ENCODE results near the gene TMEM178B. TPM values are rescaled to one million over a fixed set of nuclear protein-coding genes. Genes with fewer than 3 reads are reported as not detected.

The TMEM178B gene
- total and polyA plus RNA-seq, 2 of the 13 experiments (the other 11 are each of a cell fraction or from before 2014, with no cell fraction given), result 0.01 to 0.02 TPM

- in situ Hi-C loops (cut with HindIII; ENCODE audit: extremely low pct_ligation_motif_present, low pct_unique_long_range_greater_than_20kb) (no loop called here), intact Hi-C loops (cut with micrococcal nuclease; ENCODE audit: unreplicated experiment) (no loop called here)
- no peak for ATAC-seq
- 0% methylated on average over 1 of the region's 1 CpG for WGBS (ENCODE audit: low lambda C conversion rate)
- H4K20me1 ChIP-seq (ENCODE audit: insufficient read depth, low read length), result no peaks in the 10 kb centered on the region
- no peaks in the 10 kb centered on the region for H3K36me3 ChIP-seq (replicated peaks in 1 of 2; ENCODE audit: control insufficient read depth in 1 of 2, insufficient read depth in 2 of 2, low read length in 2 of 2)
- H3K27ac ChIP-seq (ENCODE audit: extremely low read length, insufficient read depth, low read length), result no peak overlapping the region
- H3K4me3 ChIP-seq (replicated peaks in 1 of 3; ENCODE audit: insufficient read depth in 1 of 3, low read depth in 2 of 3, low read length in 3 of 3), result no peak overlapping the region
- no peak overlapping the region for H2AFZ ChIP-seq (ENCODE audit: low read length)
- CTCF ChIA-PET (ENCODE audit: low intra/inter-chr PET ratio, low total read pairs), result no interaction called here
- H3K4me1 ChIP-seq (ENCODE audit: insufficient read depth, low read length), result no peaks in the 10 kb centered on the region
- no peak for FAIRE-seq
- no peaks in the 10 kb centered on the region for H3K79me2 ChIP-seq (ENCODE audit: insufficient read depth, low read length)
- BruUV-seq (replicated peaks), result no TSS peak
- no peak overlapping the region for H3K4me2 ChIP-seq (ENCODE audit: low read depth, low read length)
- peaks cover 0 to 4% of the 10 kb centered on the region in 2 experiments; a peak in 1 of 5 replicates for H3K27me3 ChIP-seq (ENCODE audit: control insufficient read depth in 1 of 2, insufficient read depth in 2 of 2, low read length in 2 of 2)
- H3K9me3 ChIP-seq (ENCODE audit: low read length), result no peaks in the 10 kb centered on the region
- DNase-seq (ENCODE audit: low spot score), result no peak
- POLR2A ChIA-PET, result no interaction called here
- H3K9ac ChIP-seq (ENCODE audit: insufficient read depth, low read depth, low read length), result no peak overlapping the region
- TF ChIP-seq MIXL1 (CRISPR knock-in tag; IDR thresholded peaks at IDR 0.05), result no peak
- TF ChIP-seq ZNF598 (CRISPR knock-in tag; IDR thresholded peaks at IDR 0.05; ENCODE audit: borderline replicate concordance), result no peak
- TF ChIP-seq HOXA9 (CRISPR knock-in tag; IDR thresholded peaks at IDR 0.05; ENCODE audit: borderline replicate concordance), result no peak
- no peak for TF ChIP-seq HDAC1 (CRISPR knock-in tag; IDR thresholded peaks at IDR 0.05)
These were observed 344.2 kb downstream of the TMEM178B start for GRCh38 chr7:141418066-141418465.

- FAIRE-seq (no peak), ATAC-seq (no peak), DNase-seq (ENCODE audit: low spot score) (no peak)
- Histone ChIP-seq H2AFZ (ENCODE audit: low read length) (no peak overlapping the region), H3K9me3 (ENCODE audit: low read length) (no peaks in the 10 kb centered on the region), H3K36me3 (replicated peaks in 1 of 2; ENCODE audit: control insufficient read depth in 1 of 2, insufficient read depth in 2 of 2, low read length in 2 of 2) (no peaks in the 10 kb centered on the region), H3K4me2 (ENCODE audit: low read depth, low read length) (no peak overlapping the region), H3K79me2 (ENCODE audit: insufficient read depth, low read length) (no peaks in the 10 kb centered on the region), H3K27me3 (ENCODE audit: control insufficient read depth in 1 of 2, insufficient read depth in 2 of 2, low read length in 2 of 2) (no peaks in the 10 kb centered on the region; a peak in 1 of 5 replicates), H3K9ac (ENCODE audit: insufficient read depth, low read depth, low read length) (no peak overlapping the region), H4K20me1 (ENCODE audit: insufficient read depth, low read length) (no peaks in the 10 kb centered on the region), H3K4me1 (ENCODE audit: insufficient read depth, low read length) (no peaks in the 10 kb centered on the region), H3K27ac (ENCODE audit: extremely low read length, insufficient read depth, low read length) (no peak overlapping the region), H3K4me3 (replicated peaks in 1 of 3; ENCODE audit: insufficient read depth in 1 of 3, low read depth in 2 of 3, low read length in 3 of 3) (no peak overlapping the region)
- ChIA-PET POLR2A (no interaction called here), CTCF (ENCODE audit: low intra/inter-chr PET ratio, low total read pairs) (no interaction called here)
- 0% methylated on average over 2 of the region's 2 CpGs for WGBS (ENCODE audit: low lambda C conversion rate)
- intact Hi-C loops (cut with micrococcal nuclease; ENCODE audit: unreplicated experiment), result loop anchor here (5.0 kb wide), 1 partner anchor 1391 kb away; no protein-coding TSS in a partner anchor
- in situ Hi-C loops (cut with HindIII; ENCODE audit: extremely low pct_ligation_motif_present, low pct_unique_long_range_greater_than_20kb), result no loop called here
- BruUV-seq (replicated peaks), result no TSS peak
- TF ChIP-seq ADNP (CRISPR knock-in tag; IDR thresholded peaks at IDR 0.05) (no peak), IRF1 (CRISPR knock-in tag; IDR thresholded peaks at IDR 0.05; ENCODE audit: low read depth) (no peak), ZBTB46 (CRISPR knock-in tag; IDR thresholded peaks at IDR 0.05; ENCODE audit: borderline replicate concordance) (no peak), ZNF33B (CRISPR knock-in tag; IDR thresholded peaks at IDR 0.05) (no peak), ZNF75D (CRISPR knock-in tag; IDR thresholded peaks at IDR 0.05; ENCODE audit: borderline replicate concordance) (no peak), TBP (CRISPR knock-in tag; IDR thresholded peaks at IDR 0.05) (no peak), ZNF614 (CRISPR knock-in tag; IDR thresholded peaks at IDR 0.05; ENCODE audit: borderline replicate concordance) (no peak), NFE2L2 (IDR thresholded peaks at IDR 0.05; ENCODE audit: low read length) (no peak), ZNF280B (CRISPR knock-in tag; IDR thresholded peaks at IDR 0.05; ENCODE audit: borderline replicate concordance) (no peak)
These were observed 347.4 kb downstream of the TMEM178B start for GRCh38 chr7:141421306-141421705.

Data from HepG2 (cell line).